Neutrophil (primary cell): ENCODE measurements around the gene XRCC2.

Source experiments
- H3K27ac ChIP-seq: fragments of 200-600 bp; sonication (generic); 2 replicates; pipeline ENCODE4 v1.5.1; 2016; ENCODE audit warnings: mild to moderate bottlenecking, moderate library complexity
- H3K27me3 ChIP-seq: fragments of 200-600 bp; sonication (generic); 2 replicates; pipeline ENCODE4 v1.6.0; 2016; ENCODE audit warnings: mild to moderate bottlenecking
- H3K36me3 ChIP-seq: fragments of 200-600 bp; sonication (generic); 2 replicates; pipeline ENCODE4 v1.5.1; 2017
- H3K4me1 ChIP-seq, 2 experiments: fragments of 200-600 bp in 1 of 2; sonication (generic) in 1 of 2; 1 replicate in 1 of 2; 2 replicates in 1 of 2; pipeline versions ENCODE4 v1.5.1 to v1.6.1; 2013 to 2016; ENCODE audit warnings: low read depth in 1 of 2, low read length in 1 of 2, mild to moderate bottlenecking in 1 of 2, moderate library complexity in 1 of 2; ENCODE audit not compliant: control insufficient read depth in 1 of 2, insufficient read depth in 1 of 2
- H3K4me3 ChIP-seq, 2 experiments: fragments of 200-600 bp in 1 of 2; sonication (generic) in 1 of 2; 1 replicate in 1 of 2; 2 replicates in 1 of 2; pipeline ENCODE4 v1.5.1; 2013 to 2016; ENCODE audit warnings: low read depth in 1 of 2, low read length in 1 of 2, mild to moderate bottlenecking in 1 of 2, moderate library complexity in 1 of 2
- H3K9me3 ChIP-seq: fragments of 200-600 bp; sonication (generic); 2 replicates; pipeline ENCODE4 v1.5.1; 2016
- TF ChIP-seq, protein P1 (sequence below): fragments of 200-600 bp; sonication (generic); IDR thresholded peaks from 2 replicates; pipeline ENCODE4 v1.5.1; 2016; ENCODE audit warnings: antibody characterized with exemption

Gene XRCC2

DNA sequence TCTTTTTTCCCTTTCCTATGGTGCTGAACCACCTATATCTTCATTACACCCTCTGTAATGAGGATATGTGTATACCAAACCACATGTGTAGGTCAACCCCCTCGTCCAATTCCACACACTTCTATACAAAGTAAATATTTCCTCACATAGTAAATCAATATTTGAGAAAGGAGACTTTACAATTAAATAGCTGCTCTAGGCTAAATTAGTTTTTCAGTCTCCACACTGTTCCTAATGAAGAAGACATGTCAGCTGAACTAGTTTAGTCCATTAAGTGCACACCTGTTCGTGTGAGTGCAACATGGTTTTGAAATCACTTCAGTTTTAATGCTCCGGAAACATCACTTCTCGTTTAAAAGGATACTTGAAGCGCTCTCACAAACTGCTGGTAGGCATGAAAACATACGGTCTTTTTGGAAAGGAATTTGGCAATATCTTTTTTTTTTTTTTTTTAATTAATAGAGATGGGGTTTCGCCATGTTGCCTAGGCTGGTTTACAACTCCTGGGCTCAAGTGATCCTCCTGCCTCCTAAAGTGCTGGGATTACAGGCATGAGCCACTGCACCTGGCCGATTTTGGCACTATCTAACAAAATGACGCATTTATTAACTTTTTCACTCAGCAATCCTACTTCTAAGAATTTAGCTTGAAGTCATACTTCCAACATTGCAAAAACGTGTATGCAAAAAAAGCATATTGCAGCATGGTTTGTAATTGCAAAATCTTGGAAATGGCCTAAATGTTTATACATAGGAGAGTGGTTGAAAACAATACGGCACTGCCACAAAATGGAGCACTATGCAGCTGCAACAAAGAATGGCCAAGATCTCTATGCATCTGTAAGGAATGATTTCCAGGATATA is 2.1 kb upstream of the XRCC2 start:
- H3K27ac ChIP-seq: peak overlapping the region; percentile 48
- no peaks in the 10 kb centered on the region for H3K27me3 ChIP-seq
- no peaks in the 10 kb centered on the region for H3K9me3 ChIP-seq
- TF ChIP-seq, protein P1, sequence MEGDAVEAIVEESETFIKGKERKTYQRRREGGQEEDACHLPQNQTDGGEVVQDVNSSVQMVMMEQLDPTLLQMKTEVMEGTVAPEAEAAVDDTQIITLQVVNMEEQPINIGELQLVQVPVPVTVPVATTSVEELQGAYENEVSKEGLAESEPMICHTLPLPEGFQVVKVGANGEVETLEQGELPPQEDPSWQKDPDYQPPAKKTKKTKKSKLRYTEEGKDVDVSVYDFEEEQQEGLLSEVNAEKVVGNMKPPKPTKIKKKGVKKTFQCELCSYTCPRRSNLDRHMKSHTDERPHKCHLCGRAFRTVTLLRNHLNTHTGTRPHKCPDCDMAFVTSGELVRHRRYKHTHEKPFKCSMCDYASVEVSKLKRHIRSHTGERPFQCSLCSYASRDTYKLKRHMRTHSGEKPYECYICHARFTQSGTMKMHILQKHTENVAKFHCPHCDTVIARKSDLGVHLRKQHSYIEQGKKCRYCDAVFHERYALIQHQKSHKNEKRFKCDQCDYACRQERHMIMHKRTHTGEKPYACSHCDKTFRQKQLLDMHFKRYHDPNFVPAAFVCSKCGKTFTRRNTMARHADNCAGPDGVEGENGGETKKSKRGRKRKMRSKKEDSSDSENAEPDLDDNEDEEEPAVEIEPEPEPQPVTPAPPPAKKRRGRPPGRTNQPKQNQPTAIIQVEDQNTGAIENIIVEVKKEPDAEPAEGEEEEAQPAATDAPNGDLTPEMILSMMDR: no peak
- H3K36me3 ChIP-seq: no peaks in the 10 kb centered on the region
- H3K4me1 ChIP-seq: peaks cover 25 to 26% of the 10 kb centered on the region in 2 experiments
- no peak overlapping the region for H3K4me3 ChIP-seq

DNA sequence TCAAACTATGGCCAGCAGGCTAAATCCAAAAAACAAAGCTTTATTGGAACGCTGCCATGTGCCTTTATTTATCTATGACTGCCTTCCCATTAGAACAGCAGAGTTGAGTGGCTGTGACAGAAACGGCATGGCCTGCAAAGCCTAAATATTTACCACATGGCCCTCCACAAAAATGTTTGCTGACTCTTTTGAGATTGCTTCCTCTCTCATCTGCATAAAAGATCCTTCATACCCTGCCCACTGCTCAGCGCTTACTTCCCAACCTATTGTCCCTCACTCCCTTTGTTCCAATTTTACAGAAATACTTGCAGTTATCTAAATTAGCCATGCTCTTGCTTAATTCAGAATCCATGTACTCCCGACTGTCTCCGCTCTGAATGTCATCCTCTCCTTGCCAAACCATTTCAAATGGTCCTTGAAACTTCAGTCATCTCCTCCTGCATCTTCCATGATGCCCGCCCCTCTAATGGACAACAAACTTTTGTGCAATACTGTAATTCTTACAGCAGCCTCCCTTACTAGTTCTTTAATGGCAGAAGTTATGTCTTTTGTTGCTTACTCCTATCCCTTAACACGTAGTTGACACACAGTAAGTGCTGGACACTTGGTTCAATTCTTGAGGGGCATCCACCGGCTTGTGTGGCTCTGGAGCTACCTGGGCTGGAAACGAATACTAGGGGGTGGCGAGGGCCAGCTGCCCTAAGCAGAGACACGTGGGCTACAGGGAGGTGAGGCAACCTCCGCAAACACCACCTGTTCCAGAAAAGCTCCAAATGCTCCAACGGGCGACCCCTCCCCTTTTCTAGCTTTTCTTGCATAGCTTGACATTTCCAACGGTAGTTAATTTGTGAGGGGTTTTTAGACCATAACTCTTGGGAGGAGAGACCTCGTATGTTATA is 832 bp downstream of the XRCC2 start:
- Histone ChIP-seq H3K4me3 (peak overlapping the region; percentile 84 to 85), H3K9me3 (no peaks in the 10 kb centered on the region), H3K27me3 (no peaks in the 10 kb centered on the region), H3K4me1 (peaks cover 25 to 26% of the 10 kb centered on the region in 2 experiments), H3K36me3 (no peaks in the 10 kb centered on the region), H3K27ac (peak overlapping the region; percentile 86)
- TF ChIP-seq, protein P1: no peak

DNA sequence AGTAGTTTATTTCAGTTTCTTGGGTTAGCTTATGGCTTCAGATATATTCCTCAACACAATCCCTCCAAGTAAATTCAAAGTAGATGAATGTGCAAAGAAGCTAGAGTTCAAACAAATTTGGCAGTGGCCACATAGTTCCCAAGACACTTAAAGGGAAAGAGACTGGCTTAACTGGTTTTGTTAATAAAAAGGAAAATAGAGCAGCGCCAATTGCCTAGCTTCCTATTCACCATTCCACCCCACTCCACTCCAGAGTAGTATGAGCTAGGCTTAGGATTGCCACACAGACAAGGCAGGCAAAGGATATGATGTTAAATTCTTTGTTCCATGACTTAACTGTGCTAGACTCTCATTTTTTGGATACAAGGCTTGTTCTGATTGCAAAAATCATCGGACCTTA is 2.0 kb downstream of the XRCC2 start:
- TF ChIP-seq, protein P1: no peak

DNA sequence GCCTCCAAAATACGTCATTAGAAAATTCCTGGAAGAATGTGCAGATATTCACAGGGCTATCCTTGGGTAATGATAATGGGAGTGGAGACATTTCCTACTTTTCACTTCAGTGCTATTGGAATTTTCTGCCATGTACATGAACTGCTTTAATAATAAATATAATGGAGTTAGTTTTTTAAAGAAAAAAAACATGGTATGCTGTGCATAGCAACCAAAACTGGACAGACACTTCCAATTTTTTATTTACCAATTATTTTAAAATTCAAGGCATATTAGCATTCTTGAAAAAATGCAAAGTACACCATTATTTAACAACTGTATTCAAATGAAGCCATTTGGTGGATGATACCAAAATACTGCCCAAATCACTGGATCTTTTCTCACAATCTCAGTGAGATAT is 3.3 kb downstream of the XRCC2 start:
- TF ChIP-seq, protein P1: no peak
- no peaks in the 10 kb centered on the region for H3K27me3 ChIP-seq
- H3K36me3 ChIP-seq: no peaks in the 10 kb centered on the region
- no peaks in the 10 kb centered on the region for H3K9me3 ChIP-seq
- H3K4me1 ChIP-seq: peaks cover 16 to 17% of the 10 kb centered on the region in 2 experiments
- H3K27ac ChIP-seq: no peak overlapping the region
- H3K4me3 ChIP-seq: no peak overlapping the region

More for the DNA sequence above, 2.0 kb downstream of the XRCC2 start:
- Histone ChIP-seq H3K9me3 (no peaks in the 10 kb centered on the region), H3K4me3 (no peak overlapping the region), H3K36me3 (no peaks in the 10 kb centered on the region), H3K27me3 (no peaks in the 10 kb centered on the region), H3K27ac (no peak overlapping the region), H3K4me1 (peaks cover 25 to 26% of the 10 kb centered on the region in 2 experiments)

DNA sequence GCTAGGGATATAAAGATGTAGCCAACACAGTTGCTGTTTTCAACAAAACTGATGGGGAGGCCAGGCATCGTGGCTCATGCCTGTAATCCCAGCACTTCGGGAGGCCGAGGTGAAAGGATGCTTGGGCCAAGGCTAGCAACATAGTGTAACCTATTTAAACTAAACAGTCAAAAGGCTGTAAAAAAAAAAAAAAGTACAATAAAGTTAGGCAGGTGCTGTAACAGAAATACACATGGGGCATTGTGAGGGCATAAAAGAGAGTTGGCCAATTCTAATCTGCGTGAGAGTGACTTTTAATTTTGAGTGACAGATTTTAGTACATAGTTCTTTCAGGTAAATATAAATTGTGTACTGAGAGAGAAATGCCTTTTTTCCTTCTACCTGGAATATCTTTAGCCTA is 6.2 kb downstream of the XRCC2 start:
- Histone ChIP-seq H3K27me3 (no peaks in the 10 kb centered on the region), H3K4me3 (no peak overlapping the region), H3K4me1 (peaks cover 0 to under 1% of the 10 kb centered on the region in 2 experiments), H3K27ac (no peak overlapping the region), H3K36me3 (no peaks in the 10 kb centered on the region), H3K9me3 (no peaks in the 10 kb centered on the region)
- TF ChIP-seq, protein P1: no peak
